ENCODE measurements around the gene TMCC2. TPM values are rescaled to one million over a fixed set of nuclear protein-coding genes. Genes with fewer than 3 reads are reported as not detected.
"Not testable (repeated sequence)": the region's sequence is repeated elsewhere in the genome, so short reads cannot be mapped to it uniquely, and the experiment has no call there.

Gene TMCC2
- total RNA-seq, 1 donor from 2014 or later, result 6.2 TPM

- TF ChIP-seq, protein P1, sequence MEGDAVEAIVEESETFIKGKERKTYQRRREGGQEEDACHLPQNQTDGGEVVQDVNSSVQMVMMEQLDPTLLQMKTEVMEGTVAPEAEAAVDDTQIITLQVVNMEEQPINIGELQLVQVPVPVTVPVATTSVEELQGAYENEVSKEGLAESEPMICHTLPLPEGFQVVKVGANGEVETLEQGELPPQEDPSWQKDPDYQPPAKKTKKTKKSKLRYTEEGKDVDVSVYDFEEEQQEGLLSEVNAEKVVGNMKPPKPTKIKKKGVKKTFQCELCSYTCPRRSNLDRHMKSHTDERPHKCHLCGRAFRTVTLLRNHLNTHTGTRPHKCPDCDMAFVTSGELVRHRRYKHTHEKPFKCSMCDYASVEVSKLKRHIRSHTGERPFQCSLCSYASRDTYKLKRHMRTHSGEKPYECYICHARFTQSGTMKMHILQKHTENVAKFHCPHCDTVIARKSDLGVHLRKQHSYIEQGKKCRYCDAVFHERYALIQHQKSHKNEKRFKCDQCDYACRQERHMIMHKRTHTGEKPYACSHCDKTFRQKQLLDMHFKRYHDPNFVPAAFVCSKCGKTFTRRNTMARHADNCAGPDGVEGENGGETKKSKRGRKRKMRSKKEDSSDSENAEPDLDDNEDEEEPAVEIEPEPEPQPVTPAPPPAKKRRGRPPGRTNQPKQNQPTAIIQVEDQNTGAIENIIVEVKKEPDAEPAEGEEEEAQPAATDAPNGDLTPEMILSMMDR (conservative IDR thresholded peaks at IDR 0.05), result no peak
- peaks cover 20% of the 10 kb centered on the region for H3K27me3 Mint-ChIP-seq
- no peak overlapping the region for H3K4me3 Mint-ChIP-seq
- no peaks in the 10 kb centered on the region for H3K36me3 Mint-ChIP-seq
- H3K9me3 Mint-ChIP-seq, result no peaks in the 10 kb centered on the region
- H3K4me1 Mint-ChIP-seq (ENCODE audit: unreplicated experiment), result peaks cover 27% of the 10 kb centered on the region
- DNase-seq (ENCODE audit: extremely low spot score, unreplicated experiment), result no peak
- H3K27ac Mint-ChIP-seq, result no peak overlapping the region
Observed at GRCh38 chr1:205230982-205231381, 3.2 kb downstream of the TMCC2 start.

DNA sequence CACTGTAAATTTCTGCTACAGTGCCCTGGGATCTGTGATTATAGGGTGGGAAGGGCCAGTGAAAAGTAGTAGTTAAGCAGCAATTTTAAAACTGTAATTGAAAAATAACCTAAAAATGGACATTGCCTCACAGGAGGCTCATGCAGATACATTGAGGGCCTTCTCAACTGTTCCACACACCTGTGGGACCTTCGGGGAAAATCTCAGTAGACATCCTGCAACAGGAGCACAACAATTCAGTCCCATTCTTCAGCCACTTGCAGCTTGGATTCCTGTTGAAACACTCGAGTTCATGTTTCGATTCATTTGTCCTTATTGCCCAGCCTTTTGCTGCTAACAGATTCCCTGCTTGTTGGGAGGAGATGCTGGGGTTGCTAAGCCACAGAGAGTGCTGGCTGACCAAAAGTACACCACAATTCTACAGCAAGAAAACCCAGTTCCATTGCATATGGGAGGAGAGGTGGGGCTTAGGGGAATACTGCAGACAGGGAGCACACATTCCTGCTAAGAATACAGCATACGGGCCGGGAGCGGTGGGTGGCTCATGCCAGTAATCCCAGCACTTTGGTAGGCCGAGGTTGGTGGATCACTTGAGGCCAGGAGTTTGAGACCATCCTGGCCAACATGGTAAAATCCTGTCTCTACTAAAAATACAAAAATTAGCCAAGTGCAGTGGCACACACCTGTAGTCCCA lies 4.5 kb downstream of the TMCC2 start:
- no peak overlapping the region for H3K27ac Mint-ChIP-seq
- no peak for DNase-seq (ENCODE audit: extremely low spot score, unreplicated experiment)
- no peak overlapping the region for H3K4me3 Mint-ChIP-seq
- H3K4me1 Mint-ChIP-seq (ENCODE audit: unreplicated experiment), result peaks cover 17% of the 10 kb centered on the region
- H3K36me3 Mint-ChIP-seq, result no peaks in the 10 kb centered on the region
- H3K9me3 Mint-ChIP-seq, result no peaks in the 10 kb centered on the region
- H3K27me3 Mint-ChIP-seq, result peaks cover 10% of the 10 kb centered on the region
- TF ChIP-seq, protein P1 (conservative IDR thresholded peaks at IDR 0.05), result no peak

DNA sequence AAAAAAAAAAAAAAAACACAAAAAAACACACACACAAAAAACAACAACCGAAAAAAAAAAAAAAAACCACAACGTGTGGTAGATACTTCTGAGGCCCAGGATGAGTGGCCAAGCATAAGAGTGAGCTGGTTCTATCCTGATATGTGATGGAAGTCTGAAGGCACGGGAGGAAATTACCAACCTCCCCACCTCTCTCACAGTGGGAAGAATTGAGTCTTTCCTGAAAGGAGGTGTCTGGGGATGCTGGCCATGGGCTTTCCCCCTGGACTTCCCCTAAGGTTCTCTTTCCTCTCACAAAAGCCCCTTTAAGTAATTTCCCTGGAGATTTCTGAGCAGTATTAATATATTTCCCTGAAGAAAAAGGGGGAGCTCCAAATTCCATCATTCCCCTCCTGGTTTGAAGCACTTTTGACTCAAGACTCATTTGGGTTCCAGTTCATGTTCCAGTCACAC lies 5.2 kb downstream of the TMCC2 start:
- no peak overlapping the region for H3K4me3 Mint-ChIP-seq
- TF ChIP-seq, protein P1 (conservative IDR thresholded peaks at IDR 0.05), result no peak
- DNase-seq (ENCODE audit: extremely low spot score, unreplicated experiment), result no peak
- H3K27ac Mint-ChIP-seq, result no peak overlapping the region
- H3K27me3 Mint-ChIP-seq, result peaks cover 10% of the 10 kb centered on the region
- H3K4me1 Mint-ChIP-seq (ENCODE audit: unreplicated experiment), result peaks cover 18% of the 10 kb centered on the region
- H3K9me3 Mint-ChIP-seq, result no peaks in the 10 kb centered on the region
- H3K36me3 Mint-ChIP-seq, result no peaks in the 10 kb centered on the region

DNA sequence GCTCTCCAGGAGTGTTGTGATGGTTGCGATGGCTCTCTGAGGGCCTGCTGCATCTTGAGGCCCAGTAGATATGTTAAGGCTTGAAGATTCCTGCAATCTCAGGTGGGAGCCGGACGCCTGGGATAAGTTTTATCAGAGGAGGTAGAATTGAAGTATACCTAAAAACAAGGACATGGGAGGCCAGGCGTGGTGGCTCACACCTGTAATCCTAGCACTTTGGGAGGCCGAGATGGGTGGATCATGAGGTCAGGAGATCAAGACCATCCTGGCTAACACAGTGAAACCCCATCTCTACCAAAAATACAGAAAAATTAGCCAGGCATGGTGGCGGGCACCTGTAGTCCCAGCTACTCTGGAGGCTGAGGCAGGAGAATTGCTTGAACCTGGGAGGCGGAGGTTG lies 6.2 kb downstream of the TMCC2 start:
- H3K4me3 Mint-ChIP-seq; H3K9me3 Mint-ChIP-seq; H3K27ac Mint-ChIP-seq; H3K27me3 Mint-ChIP-seq; DNase-seq (ENCODE audit: extremely low spot score, unreplicated experiment); H3K36me3 Mint-ChIP-seq: not testable (repeated sequence)
- H3K4me1 Mint-ChIP-seq (ENCODE audit: unreplicated experiment), result peaks cover 15% of the 10 kb centered on the region

- H3K4me3 Mint-ChIP-seq, result no peak overlapping the region
- H3K27ac Mint-ChIP-seq, result no peak overlapping the region
- H3K9me3 Mint-ChIP-seq, result no peaks in the 10 kb centered on the region
- DNase-seq (ENCODE audit: extremely low spot score, unreplicated experiment), result no peak
- H3K27me3 Mint-ChIP-seq, result peaks cover 3% of the 10 kb centered on the region
- H3K36me3 Mint-ChIP-seq, result no peaks in the 10 kb centered on the region
- TF ChIP-seq, protein P1 (conservative IDR thresholded peaks at IDR 0.05), result no peak
- H3K4me1 Mint-ChIP-seq (ENCODE audit: unreplicated experiment), result peaks cover 4% of the 10 kb centered on the region
Observed at GRCh38 chr1:205235951-205236350, 8.2 kb downstream of the TMCC2 start.

GRCh38 chr1:205236526-205236925 lies 8.8 kb downstream of the TMCC2 start:
- H3K27me3 Mint-ChIP-seq, result peaks cover 3% of the 10 kb centered on the region
- peaks cover 4% of the 10 kb centered on the region for H3K4me1 Mint-ChIP-seq (ENCODE audit: unreplicated experiment)
- H3K9me3 Mint-ChIP-seq, result no peaks in the 10 kb centered on the region

More at GRCh38 chr1:205236526-205236925, 8.8 kb downstream of the TMCC2 start:
- Mint-ChIP-seq H3K4me3 (no peak overlapping the region), H3K27ac (no peak overlapping the region), H3K36me3 (no peaks in the 10 kb centered on the region)
- TF ChIP-seq, protein P1 (conservative IDR thresholded peaks at IDR 0.05), result no peak
- DNase-seq (ENCODE audit: extremely low spot score, unreplicated experiment), result no peak
